Endothelial cell of hepatic sinusoid (primary cell): ENCODE data around the gene LSM14B.

ENCODE experiments used
- in situ Hi-C: cut with HindIII; loops from 2 replicates; pipeline ENCODE4 v1.10.0; 2017; ENCODE audit warnings: low sequenced_read_pairs

Gene LSM14B

GRCh38 chr20:62160876-62161275, 38.6 kb downstream of the LSM14B start:
- in situ Hi-C loops = no loop called here

GRCh38 chr20:62161347-62161746, 39.1 kb downstream of the LSM14B start:
- in situ Hi-C loops = no loop called here

GRCh38 chr20:62162765-62163484, 40.6 kb downstream of the LSM14B start:
- in situ Hi-C loops = no loop called here

GRCh38 chr20:62163485-62163865, 41.2 kb downstream of the LSM14B start:
- in situ Hi-C loops = no loop called here

GRCh38 chr20:62163986-62164762, 41.9 kb downstream of the LSM14B start:
- in situ Hi-C loops = no loop called here

GRCh38 chr20:62164879-62165761, 42.8 kb downstream of the LSM14B start:
- in situ Hi-C loops = no loop called here

- in situ Hi-C loops = no loop called here
Measured at GRCh38 chr20:62165762-62166399, 43.6 kb downstream of the LSM14B start.

- in situ Hi-C loops = no loop called here
Measured at GRCh38 chr20:62167474-62167873, 45.2 kb downstream of the LSM14B start.

- in situ Hi-C loops = no loop called here
Measured at GRCh38 chr20:62168061-62168460, 45.8 kb downstream of the LSM14B start.

- in situ Hi-C loops = no loop called here
Measured at GRCh38 chr20:62168890-62169435, 46.7 kb downstream of the LSM14B start.

- in situ Hi-C loops = no loop called here
Measured at GRCh38 chr20:62170536-62170935, 48.3 kb downstream of the LSM14B start.

GRCh38 chr20:62171245-62171644, 49.0 kb downstream of the LSM14B start:
- in situ Hi-C loops = no loop called here

- in situ Hi-C loops = no loop called here
Measured at GRCh38 chr20:62172666-62173065, 50.4 kb downstream of the LSM14B start.

- in situ Hi-C loops = no loop called here
Measured at GRCh38 chr20:62174021-62174804, 51.9 kb downstream of the LSM14B start.

GRCh38 chr20:62174870-62175624, 52.8 kb downstream of the LSM14B start:
- in situ Hi-C loops = no loop called here

GRCh38 chr20:62175711-62176110, 53.4 kb downstream of the LSM14B start:
- in situ Hi-C loops = no loop called here

- in situ Hi-C loops = no loop called here
Measured at GRCh38 chr20:62176866-62177265, 54.6 kb downstream of the LSM14B start.

- in situ Hi-C loops = no loop called here
Measured at GRCh38 chr20:62177307-62177706, 55.0 kb downstream of the LSM14B start.
